GM19452 (cell line): Measurements from ENCODE around the gene SGO2.
"Not testable (repeated sequence)": the region's sequence is repeated elsewhere in the genome, so short reads cannot be mapped to it uniquely, and the experiment has no call there.

Experiments
- ATAC-seq: cut with Tn5 transposase; IDR thresholded peaks from one replicate; pipeline ENCODE4 v1.9.1; 2021; ENCODE audit not compliant: unreplicated experiment

The SGO2 gene

DNA sequence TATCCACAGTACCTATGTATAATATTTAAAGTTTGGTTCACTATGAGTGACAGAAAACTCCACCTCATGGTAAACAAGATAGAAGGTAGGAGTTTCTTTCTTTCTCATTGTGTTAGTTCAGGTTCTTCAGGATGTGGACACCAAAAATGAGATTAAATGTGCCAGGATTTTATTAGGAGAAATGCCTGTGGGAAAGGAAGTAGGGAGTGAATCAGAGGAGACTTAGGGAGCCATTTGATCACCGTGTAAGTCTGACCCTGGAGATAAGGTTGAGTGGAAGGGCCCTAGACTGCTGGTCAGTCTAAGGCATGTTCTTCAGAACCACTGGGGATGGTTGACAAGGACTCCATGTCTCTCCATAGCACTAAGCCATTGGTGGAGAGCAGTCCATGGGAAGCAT lies 67.9 kb downstream of the SGO2 start:
- no peak for ATAC-seq

DNA sequence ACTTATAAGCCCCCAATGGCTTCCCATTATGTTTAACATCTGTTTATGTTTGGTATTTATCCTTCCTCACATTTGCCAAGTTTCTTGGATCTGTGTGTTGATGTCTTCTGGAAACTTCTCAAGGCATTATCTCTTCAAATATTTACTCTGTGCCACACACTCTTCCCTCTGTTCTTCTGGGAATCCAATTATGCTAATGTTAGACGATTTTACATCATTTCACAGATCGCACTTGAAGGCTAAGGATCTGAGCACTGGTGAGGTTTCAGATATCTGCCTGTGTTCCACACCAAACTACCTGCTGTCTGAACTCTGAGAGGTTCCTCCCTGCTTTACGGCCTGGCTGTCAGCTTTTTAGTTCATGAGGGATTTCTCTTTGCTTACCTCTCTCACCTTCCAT lies 69.9 kb downstream of the SGO2 start:
- no peak for ATAC-seq

DNA sequence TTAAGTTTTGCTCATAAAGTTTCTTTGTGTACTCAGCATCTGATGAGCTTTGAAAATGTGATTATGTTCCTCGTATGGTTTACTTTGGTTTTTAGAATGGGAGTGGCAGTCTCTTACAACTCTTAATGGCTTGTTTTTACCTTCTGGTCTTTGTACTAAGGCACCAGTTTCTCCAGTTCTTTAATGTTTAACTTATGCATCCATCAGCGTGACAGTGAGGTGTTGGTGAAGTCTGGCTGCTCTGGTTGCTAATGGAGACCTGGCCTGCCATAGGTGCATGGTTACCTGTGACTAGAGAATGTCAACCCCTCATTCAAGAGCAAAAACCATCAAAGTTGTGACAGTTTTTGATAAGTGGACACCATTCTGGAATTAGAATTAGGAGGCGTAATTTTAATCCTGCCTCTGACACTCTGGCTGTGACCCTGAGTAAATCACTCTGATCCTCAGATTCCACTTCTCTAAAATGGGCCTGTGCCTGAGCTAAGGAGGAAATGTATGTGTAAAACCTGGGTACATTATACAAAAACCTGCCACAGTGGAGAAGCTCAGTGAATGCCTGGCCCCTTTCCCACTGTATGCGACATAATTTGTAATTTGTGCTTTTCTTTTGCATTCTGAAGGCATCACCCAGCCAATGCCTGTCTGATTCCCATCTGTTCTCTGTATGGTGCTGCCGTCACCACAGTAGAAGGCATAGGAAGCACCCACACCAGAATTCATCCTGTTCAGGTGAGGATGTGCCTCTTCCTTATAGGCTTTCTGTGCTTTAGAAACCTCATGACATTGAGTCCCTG lies 71.0 kb downstream of the SGO2 start:
- no peak for ATAC-seq

DNA sequence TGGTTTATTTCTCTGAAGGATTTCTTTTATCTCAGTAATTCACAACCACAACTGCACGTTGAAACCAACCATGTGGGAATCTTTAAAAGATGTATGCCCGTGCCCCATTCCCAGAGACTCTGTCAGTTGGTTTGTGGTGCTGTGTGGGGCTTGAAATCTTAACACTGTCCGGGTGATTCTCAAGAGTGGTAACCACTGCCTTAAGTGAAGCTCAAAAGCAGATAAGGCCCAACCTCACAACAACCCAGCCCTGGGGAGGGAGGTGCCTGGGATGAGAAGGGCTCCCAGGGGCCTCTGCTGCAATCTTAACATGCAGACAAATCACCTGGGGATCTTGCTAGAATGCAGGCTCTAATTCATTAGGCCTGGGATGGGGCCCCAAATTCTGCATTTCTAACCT lies 73.2 kb downstream of the SGO2 start:
- ATAC-seq: no peak

DNA sequence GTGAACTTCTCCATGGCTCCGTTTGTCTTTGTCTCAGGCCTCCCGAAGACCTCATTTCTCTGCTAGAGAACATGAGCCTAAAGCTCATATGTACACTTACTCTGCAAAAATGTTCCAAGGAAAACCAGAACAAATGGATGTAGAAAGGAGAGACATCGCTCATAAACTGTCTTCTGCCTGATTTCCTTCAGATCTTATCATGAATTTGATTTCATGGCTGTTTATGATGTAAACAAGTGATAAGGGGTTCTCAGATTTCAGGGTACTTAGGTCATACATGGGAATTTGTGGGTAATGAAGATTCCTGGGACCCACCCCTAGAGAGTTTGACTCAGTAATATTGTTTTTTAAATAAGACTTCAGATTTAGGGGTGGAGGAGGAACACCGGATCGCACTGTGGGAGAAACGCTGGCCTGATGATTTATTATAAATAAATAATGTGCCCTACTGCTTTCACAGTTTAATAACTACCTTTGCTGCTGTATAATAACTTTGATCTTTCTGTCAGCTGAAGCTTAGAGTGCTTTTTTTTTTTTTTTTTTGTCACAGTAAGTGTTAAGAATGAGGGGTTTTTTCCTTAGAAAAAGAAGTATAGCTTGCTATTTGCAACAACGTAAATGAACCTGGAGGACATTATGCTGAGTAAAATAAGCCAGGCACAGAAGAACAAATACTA lies 74.7 kb downstream of the SGO2 start:
- ATAC-seq: no peak

DNA sequence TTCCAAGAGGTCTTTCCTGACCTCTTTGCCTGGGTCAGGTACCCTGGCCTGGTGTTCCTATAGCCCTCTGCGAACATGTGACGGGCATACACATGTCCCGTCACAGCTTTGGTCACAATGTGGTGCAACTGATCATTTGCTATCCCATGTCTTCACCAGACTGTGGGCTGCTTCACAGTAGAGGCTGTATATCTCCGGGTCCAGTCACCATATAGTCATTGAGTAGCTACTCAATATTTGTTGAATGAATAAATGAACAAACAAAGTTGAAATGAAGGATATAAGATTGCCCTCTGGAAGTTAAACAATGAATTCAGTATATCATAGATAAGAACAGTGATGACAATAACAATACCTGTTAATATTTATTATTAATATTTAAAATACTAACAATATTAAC lies 76.6 kb downstream of the SGO2 start:
- no peak for ATAC-seq

DNA sequence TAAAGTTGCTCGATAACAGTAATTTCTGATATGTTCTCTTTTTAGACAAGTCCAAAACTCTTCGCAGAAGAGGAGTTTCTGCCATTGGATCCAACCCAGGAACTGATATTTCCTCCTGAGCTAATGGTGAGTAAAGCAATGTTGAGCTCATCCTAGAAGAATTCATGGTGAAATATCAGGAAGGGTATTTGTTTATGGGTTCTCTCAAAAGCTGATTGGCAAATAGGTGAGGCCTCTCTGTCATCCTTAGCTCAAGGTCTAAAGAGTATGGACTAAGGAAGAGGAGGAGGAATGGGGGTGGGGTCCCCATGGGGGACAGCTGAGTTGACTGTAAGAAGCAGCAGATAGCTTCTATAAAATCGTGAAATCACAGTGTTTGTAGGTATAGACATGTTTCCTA lies 78.0 kb downstream of the SGO2 start:
- no peak for ATAC-seq

DNA sequence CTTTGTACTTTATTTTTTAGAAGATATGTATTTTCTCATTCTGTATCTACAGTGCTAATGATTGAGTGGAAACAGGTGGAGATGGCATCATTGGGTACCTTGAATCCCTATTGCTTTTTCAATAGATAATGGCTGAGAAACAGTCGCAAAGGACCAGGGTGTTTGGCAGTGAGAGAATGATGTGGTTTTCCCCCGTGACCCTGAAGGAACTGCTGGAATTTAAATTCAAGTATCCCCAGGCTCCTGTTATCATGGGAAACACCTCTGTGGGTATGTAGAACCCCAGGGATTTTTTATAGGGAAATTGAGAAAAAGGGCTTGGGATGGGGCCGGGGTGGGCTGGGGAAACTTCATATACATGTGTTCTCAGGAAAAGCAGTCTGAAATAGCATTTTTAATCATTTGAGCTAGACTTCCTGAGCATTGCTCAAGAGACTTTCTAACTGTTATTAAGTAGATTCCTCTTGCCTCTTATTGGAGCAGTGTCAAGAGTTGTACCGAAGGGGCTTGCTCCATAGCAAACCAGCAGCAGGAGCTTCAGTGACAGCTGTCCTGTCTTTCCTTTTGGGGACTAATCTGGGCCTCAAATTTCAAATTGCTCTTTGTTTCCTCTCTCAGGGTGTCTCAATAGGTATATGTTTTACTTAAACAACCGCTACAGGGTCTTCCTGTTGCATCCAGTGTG lies 78.7 kb downstream of the SGO2 start:
- ATAC-seq: no peak

DNA sequence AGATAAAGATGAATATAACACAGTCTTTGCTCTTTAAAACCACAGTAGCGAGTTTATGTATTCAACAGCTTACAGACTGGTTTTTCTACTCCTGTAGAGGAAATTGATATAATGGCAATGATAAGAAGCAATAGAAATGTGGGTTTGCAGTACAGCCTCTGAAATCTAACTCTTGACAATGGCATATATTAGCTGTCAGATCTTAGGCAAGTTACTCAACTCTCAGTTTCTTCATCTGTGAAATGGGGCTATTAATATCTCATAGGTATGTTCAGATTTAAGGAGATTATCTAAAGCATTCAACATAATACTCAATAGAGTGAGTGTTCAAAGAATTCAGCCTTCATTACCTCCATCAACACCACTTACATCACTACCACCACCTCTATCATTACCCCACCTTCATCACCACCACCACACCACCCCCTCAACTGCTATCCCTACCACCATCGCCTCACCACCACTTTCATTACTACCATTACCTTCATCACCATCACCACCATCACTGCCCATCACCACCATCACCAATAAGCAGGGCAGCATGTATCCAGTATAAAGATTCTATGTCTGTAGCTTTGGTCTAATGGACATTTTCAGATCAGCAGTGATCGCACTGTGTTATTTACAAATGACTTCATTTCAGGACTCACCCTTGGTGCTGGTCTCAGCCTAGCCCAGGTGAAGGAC lies 82.5 kb downstream of the SGO2 start:
- ATAC-seq: no peak

DNA sequence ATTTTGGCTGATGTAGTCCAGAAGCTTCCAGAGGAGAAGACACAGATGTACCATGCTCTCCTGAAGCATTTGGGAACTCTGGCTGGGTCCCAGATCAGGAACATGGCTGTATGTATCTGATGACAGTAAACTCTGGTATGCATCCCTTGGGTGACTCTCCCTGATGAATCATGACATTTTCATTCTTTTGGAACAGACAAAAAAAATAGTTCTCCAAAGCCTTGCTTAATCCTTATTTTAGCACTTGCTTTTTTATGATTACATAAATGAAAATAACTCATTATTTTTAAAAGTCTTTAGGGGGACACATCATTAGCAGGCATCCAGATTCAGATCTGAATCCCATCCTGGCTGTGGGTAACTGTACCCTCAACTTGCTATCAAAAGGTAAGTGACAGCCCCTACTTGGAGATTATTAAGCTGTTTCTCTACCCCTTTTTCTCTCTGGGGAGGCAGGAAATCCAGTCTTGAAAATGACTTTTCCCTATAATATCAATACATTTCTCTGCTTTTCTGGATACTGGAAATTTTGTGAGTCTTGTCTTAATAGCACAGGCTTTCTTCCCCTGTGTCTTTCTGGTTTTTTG lies 83.1 kb downstream of the SGO2 start:
- no peak for ATAC-seq

DNA sequence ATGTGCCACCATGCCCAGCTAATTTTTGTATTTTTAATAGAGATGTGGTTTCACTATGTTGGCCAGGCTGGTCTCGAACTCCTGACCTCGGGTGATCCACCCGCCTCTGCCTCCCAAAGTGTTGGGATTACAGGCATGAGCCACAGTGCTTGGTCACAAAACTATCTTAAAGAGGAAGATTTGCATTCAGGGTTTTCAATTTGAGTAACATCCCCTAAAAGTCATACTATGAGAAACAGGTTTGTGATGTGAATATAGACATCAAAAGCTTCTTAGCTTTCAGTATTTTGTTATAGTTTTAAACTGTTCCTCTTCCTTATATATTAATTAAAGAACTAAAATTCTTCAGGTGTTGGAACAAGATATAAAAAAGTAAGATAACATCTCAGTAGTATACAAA lies 84.2 kb downstream of the SGO2 start:
- not testable (repeated sequence) for ATAC-seq

DNA sequence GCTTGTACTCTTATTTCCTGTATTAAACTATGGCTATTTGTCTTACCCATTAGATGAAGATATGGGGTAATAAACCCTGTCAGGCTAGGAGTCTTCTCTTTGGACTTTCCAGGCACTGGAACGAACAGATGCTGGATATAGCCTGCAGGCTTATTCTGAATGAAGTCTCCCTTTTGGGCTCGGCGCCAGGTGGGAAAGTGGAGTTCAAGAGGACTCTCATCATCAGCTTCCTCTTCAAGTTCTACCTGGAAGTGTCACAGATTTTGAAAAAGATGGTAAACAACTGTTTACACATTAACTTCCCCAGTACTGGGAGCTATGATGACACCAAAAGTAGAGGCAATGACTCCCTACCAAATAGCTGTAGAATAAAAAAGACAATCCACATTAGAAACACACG lies 87.7 kb downstream of the SGO2 start:
- ATAC-seq: no peak

DNA sequence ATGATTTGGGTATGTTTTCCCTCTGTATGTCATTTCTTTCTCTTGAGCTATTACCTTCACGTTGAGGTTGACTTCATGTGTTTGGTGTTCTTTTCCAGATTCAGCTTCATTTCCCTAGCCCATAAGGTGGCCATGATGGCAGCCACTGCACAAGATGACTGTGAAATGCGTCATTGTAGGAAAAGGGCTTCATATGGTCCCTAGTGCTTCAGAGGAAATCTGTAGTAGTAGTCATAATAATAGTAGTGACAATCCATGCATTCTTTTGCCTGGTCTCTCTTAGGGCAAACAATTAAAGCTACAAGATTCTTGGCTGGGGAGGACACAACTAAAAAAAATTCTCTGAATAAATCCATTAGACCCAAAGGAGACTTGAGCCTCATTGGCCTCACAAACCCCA lies 88.2 kb downstream of the SGO2 start:
- no peak for ATAC-seq

DNA sequence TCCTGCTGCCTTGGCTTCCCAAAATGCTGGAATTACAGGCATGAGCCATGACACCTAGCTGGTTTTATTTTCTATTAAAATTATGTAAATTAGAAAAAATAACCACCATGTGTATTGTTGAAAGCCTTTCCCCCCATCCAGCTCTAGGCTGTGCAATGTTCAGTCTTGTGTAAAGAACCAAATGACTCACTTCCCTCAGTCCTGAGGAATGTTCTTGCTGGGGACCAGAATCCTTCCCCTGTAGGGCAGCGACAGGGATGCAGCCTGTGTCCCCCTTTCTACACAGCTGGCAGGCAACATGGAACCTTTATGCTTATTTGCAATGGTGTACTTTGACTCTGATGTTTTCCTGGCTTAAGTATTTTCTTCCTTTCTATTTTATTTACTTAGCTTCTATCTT lies 89.2 kb downstream of the SGO2 start:
- ATAC-seq: no peak

DNA sequence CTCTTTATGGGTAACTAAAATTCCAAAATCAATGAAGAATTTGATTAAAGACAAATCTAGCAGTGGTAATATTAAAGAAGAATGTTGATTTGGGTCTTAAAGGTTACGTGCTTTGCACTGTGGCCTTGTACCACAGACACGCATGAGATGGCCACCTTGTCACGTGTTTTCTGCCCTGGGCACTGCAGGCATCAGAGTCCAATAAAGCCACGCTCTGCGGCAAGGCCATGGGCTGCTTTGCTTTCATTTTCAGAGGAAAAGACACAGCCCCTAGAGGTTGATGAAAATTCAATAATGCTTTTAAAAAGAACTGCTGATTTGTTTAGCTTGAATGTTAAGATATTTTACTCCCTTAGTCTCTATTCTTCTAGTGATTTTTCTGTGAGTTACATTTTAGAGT lies 90.2 kb downstream of the SGO2 start:
- no peak for ATAC-seq

DNA sequence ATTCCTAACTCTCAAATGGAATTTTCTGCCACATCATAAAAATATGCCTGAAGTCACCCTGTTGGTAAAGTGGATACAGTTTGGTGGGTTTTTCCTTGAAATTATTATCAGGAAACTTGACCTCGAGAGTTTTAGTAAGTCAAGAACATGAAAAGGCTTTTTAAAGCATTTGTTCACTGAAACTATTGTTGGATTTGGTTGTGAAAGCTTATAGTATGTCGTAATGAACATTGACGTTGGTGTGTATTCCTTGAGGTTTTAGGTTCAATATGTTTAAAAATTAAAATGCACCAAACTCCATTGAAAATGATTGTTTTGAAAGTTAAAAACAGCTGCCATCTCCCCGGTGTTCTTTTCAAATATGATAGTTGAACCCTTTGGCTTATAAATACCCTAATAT lies 90.6 kb downstream of the SGO2 start:
- ATAC-seq: no peak

DNA sequence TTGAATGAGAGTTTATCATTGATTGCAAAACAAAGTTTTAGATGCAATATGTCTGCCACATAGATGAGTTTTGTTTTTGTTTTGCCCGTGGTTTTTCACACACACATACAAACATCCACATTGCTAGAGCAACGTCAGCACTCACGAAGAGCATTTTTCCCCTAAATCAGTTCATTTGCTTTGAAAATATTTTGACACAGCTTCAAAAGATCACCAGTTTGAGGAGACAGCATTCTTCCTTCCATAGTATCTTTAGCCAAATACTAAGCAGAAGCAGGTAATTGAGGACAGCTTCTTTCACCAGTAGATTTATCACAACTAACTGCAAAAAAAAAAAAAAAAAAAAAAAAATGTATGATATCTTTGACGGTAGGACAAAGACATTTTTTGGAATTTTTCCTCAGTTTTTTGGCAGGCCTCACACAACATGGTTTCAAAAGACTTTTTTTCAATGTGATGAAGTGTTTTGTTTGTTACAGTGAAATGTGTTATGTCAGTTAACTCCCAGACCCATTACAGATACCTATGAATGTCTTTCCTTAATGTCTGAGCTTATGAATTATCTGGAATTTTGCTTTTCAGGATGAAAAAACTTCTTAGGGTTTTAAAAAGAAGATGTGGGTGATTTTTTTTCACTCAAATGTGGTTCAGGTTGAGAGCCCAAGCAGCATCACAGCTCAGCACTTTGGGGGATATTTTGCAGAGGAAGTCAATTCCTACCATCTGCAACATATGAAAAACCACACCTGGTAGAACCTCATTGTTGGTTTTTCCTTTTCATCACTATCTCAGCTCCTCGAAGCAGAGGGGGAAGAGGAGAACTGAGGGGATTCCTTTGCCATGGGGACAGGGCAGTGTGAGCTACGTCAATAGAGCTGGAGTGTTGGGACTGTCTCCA lies 91.4 kb downstream of the SGO2 start:
- no peak for ATAC-seq

DNA sequence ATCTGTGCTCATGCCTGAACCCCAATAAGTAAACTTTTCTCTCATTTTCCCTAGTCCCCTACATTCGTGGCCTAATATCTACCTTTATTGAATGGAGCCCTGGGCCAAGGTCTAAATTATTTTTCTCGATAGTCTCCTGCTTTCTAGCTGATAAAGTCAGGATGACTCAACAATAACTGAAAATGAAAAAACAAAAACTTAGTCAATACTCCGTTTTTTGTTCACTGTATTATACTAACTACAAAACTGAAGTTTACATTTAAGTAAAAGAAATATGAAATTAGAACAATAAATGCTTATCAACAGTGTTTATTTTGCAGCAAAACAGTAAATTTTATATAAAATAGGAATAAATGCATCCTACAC lies 92.0 kb downstream of the SGO2 start:
- no peak for ATAC-seq

DNA sequence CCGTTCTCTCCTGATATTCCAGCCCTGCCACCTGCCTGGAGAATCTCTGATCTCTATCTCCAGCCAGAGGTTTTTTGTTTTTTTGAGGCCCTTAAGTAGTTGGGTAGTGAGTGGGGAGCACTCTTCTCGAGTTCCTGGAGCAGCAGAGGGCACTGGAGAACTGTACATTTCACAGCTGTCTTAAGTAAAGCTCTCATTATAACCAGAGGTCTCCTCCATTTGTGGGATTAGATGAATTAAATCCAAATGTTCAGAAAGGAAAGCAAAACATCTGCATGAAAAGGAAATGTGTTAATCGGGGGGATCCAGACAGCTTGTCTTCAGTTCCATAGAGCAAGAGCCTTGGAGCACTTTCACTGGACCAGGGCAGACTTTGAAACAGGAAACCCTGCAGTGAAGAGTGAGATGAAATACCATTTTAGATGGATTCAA lies 92.6 kb downstream of the SGO2 start:
- no peak for ATAC-seq

DNA sequence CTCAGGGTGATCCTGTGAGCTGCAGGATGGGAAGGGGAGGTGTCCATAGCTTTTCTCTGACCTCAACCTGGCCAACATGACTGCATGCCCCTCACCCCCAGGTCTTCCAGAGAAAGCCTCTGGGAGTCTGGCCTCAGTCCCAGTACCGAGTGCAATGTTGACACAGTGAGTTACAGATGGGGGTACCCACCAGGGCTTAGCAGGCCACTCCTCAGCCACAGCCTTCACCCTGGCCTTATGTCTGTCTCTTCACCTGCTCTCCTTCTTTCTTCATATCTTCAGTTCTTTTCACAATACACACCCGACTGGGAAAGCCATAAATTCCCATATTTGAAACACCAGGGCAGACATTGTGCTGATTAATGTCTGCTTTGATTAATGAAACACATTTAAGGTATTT lies 93.3 kb downstream of the SGO2 start:
- ATAC-seq: no peak
